Sigmoid colon (tissue), 7 donors: ENCODE data around the gene DEPDC4. TPM values are rescaled to one million over a fixed set of nuclear protein-coding genes. Genes with fewer than 3 reads are reported as not detected.

Experiments
- DNase-seq: peaks from one replicate; pipeline ENCODE4 v3.0.0-alpha.2; 2019
- H3K27ac ChIP-seq, 4 donors: fragments of 200-600 bp; sonication (generic); one replicate each; pipeline ENCODE4 v1.5.1; 2016 to 2019; ENCODE audit warnings: mild to moderate bottlenecking in 1 of 4
- H3K27me3 ChIP-seq, 3 donors: fragments of 200-600 bp; sonication (generic); one replicate each; pipeline ENCODE4 v1.5.1; 2019; ENCODE audit warnings: mild to moderate bottlenecking in 1 of 3
- H3K36me3 ChIP-seq, 4 donors: fragments of 200-600 bp; sonication (generic); one replicate each; pipeline ENCODE4 v1.5.1; 2016 to 2019
- H3K4me1 ChIP-seq, 4 donors: fragments of 200-600 bp; sonication (generic); one replicate each; pipeline ENCODE4 v1.5.1; 2017 to 2019
- H3K4me3 ChIP-seq, 4 donors: fragments of 200-600 bp; sonication (generic); one replicate each; pipeline ENCODE4 v1.5.1; 2017 to 2019; ENCODE audit warnings: mild to moderate bottlenecking in 2 of 4, moderate library complexity in 1 of 4
- H3K9me3 ChIP-seq, 4 donors: fragments of 200-600 bp in 3 of 4; sonication (generic) in 3 of 4; one replicate each; pipeline versions ENCODE4 v1.5.1 to v1.6.1; 2013 to 2019
- CTCF ChIP-seq, 4 experiments: fragments of 450-650 bp in 3 of 4; fragments of 200-600 bp in 1 of 4; IDR thresholded peaks; one replicate each; pipeline ENCODE4 v1.5.1; 2016 to 2019; ENCODE audit warnings: antibody characterized with exemption in 4 of 4, mild to moderate bottlenecking in 3 of 4, moderate library complexity in 2 of 4
- EP300 ChIP-seq, 4 donors: sonication (generic); formaldehyde crosslinking; IDR thresholded peaks; one replicate each; pipeline ENCODE4 v1.6.1; 2017; ENCODE audit warnings: antibody characterized with exemption in 4 of 4
- POLR2A ChIP-seq, 2 donors: fragments of 450-650 bp; IDR thresholded peaks; one replicate each; pipeline ENCODE4 v1.6.1; 2016; ENCODE audit warnings: antibody characterized with exemption in 2 of 2, mild to moderate bottlenecking in 2 of 2, moderate library complexity in 2 of 2
- POLR2AphosphoS5 ChIP-seq, 4 donors: sonication (generic); formaldehyde crosslinking; IDR thresholded peaks; one replicate each; pipeline ENCODE4 v1.6.1; 2017; ENCODE audit warnings: antibody characterized with exemption in 4 of 4
- WGBS, 2 donors: extraction: QIAGEN DNeasy Blood & Tissue Kit; methylation state at CpG; one replicate each; pipeline ENCODE4 v1.1.7; 2013; 5-methylcytosine and 5-hydroxymethylcytosine counted together
- intact Hi-C: fragments of 100-400 bp; cut with DNase I; formaldehyde crosslinking; loops from one replicate; pipeline ENCODE4 v1.15.1; 2023
- polyA plus RNA-seq, 3 donors: library from polyadenylated mRNA; stranded (reverse); fragments of 200-250 nt; gene quantifications; one replicate each; pipeline ENCODE4 v1.2.3, GENCODE V29; 2013
- total RNA-seq, 4 donors: library from RNA; depleted of rRNA; stranded (reverse); fragments of >200 nt; gene quantifications; one replicate each; pipeline ENCODE4 v1.1.0, GENCODE V29; 2016
- donor health status: healthy with polysubstance abuse.
- donor health status: Bipolar disorder and iron deficiency.
- donor health status: healthy.

Gene DEPDC4
- total and polyA plus RNA-seq, 7 donors: 0.60 to 1.2 (median 0.95) TPM; not detected in 3

GRCh38 chr12:100219328-100220109, 47.4 kb downstream of the DEPDC4 start:
- TF ChIP-seq CTCF (IDR thresholded peaks at IDR 0.05) (no peak), EP300 (IDR thresholded peaks at IDR 0.05) (no peak), POLR2AphosphoS5 (IDR thresholded peaks at IDR 0.05) (no peak), POLR2A (IDR thresholded peaks at IDR 0.05) (no peak)
- H3K4me3 ChIP-seq: no peak overlapping the region
- H3K27me3 ChIP-seq: no peaks in the 10 kb centered on the region
- no peak overlapping the region for H3K27ac ChIP-seq
- H3K36me3 ChIP-seq: peaks cover 12 to 93% (median 21%) of the 10 kb centered on the region in 4 donors
- 79 to 84% methylated on average over 5 of the region's 5 CpGs for WGBS, 2 donors
- DNase-seq: no peak
- no peaks in the 10 kb centered on the region for H3K4me1 ChIP-seq
- no peaks in the 10 kb centered on the region for H3K9me3 ChIP-seq
- intact Hi-C loops: no loop called here

- DNase-seq: no peak
- intact Hi-C loops: no loop called here
- H3K27me3 ChIP-seq: no peaks in the 10 kb centered on the region
- H3K4me1 ChIP-seq: no peaks in the 10 kb centered on the region
- no peaks in the 10 kb centered on the region for H3K9me3 ChIP-seq
- TF ChIP-seq POLR2AphosphoS5 (IDR thresholded peaks at IDR 0.05): no peak
- TF ChIP-seq CTCF (IDR thresholded peaks at IDR 0.05): no peak
- no peak for TF ChIP-seq POLR2A (IDR thresholded peaks at IDR 0.05)
- no peak for TF ChIP-seq EP300 (IDR thresholded peaks at IDR 0.05)
- no peak overlapping the region for H3K27ac ChIP-seq
- peaks cover 10 to 94% (median 17%) of the 10 kb centered on the region in 4 donors for H3K36me3 ChIP-seq
- no peak overlapping the region for H3K4me3 ChIP-seq
- 79 to 92% methylated on average over 4 of the region's 4 CpGs for WGBS, 2 donors
These were observed 50.5 kb downstream of the DEPDC4 start for GRCh38 chr12:100216337-100216736.

- WGBS, 2 donors: 29 to 67% methylated on average over 1 of the region's 1 CpG
- Histone ChIP-seq H3K4me1 (no peaks in the 10 kb centered on the region), H3K9me3 (no peaks in the 10 kb centered on the region), H3K27me3 (no peaks in the 10 kb centered on the region), H3K4me3 (no peak overlapping the region), H3K36me3 (peaks cover 7 to 94% (median 19%) of the 10 kb centered on the region in 4 donors), H3K27ac (no peak overlapping the region)
- DNase-seq: no peak
- intact Hi-C loops: no loop called here
- TF ChIP-seq EP300 (IDR thresholded peaks at IDR 0.05): no peak
- TF ChIP-seq CTCF (IDR thresholded peaks at IDR 0.05): no peak
- TF ChIP-seq POLR2AphosphoS5 (IDR thresholded peaks at IDR 0.05): no peak
- TF ChIP-seq POLR2A (IDR thresholded peaks at IDR 0.05): no peak
These were observed 51.7 kb downstream of the DEPDC4 start for GRCh38 chr12:100215209-100215608.

DNA sequence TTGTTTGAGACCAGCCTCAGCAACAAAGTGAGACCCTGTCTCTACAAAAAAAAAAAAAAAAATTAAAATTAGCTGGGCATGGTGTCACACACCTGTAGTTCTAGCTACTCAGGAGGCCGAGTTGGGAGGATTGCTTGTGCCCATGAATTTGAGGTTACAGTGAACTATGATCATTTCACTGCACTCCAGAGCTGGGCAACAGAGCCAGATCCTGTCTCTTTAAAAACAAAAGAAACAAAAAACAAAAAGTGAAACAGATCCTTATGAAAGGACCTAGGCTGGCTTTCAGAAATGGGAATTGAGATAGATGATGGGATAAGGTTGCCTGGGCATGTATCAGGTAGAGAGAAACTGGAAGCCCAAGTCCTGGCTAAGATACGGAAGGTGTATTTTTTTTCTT, 52.4 kb downstream of the DEPDC4 start:
- H3K4me3 ChIP-seq: no peak overlapping the region
- TF ChIP-seq POLR2A (IDR thresholded peaks at IDR 0.05) (no peak), CTCF (IDR thresholded peaks at IDR 0.05) (no peak), EP300 (IDR thresholded peaks at IDR 0.05) (no peak), POLR2AphosphoS5 (IDR thresholded peaks at IDR 0.05) (no peak)
- no peak for DNase-seq
- H3K4me1 ChIP-seq: no peaks in the 10 kb centered on the region
- H3K27me3 ChIP-seq: no peaks in the 10 kb centered on the region
- peaks cover 7 to 94% (median 17%) of the 10 kb centered on the region in 4 donors for H3K36me3 ChIP-seq
- intact Hi-C loops: no loop called here
- no peak overlapping the region for H3K27ac ChIP-seq
- H3K9me3 ChIP-seq: no peaks in the 10 kb centered on the region
- WGBS, 2 donors: 96 to 97% methylated on average over 2 of the region's 2 CpGs
